Limb (tissue), 2 donors: ENCODE results near the gene TOP2A.

Experiments
- DNase-seq, 2 donors: peaks; one replicate each; pipeline ENCODE4 v3.0.0-alpha.2; 2016; ENCODE audit errors: extremely low spot score in 2 of 2

TOP2A gene

DNA sequence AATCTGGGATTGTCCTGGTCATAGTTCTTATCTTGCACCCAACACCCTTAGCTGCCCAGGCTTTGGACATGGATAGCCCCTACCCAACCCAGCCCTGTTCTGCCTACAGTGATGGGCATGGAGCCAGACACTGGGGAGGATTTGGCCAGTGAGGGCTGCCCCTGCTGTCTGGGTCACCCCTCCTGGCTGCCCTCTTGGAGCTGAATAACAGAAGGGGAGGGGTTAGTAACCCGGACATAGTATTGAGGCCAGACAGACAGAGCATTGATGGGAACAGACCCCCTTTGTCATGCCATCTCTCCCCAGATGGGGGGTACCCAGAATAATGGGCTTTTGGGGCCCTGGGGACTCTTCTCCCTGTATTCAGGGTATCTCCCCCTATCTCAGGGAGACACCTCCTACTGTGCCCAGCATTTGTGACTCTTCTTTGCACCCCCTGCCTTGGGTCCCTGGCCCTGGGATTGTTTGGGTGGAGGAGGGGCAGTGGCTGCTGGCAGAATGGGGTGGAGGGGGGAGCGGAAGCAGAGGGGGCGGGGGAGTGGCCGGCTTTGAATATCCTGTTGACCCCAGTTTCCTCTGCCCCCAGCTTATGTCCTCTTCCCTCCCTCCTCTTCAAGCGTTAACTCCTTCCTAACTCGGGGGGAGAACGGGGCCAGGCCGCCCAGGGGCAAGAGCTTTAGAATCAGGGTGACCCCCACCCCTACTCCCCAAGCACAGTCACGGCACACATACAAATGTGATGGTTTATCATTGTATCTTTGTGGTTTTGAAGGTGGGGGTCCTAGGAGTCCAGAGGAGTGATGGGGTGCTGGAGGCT is 70.2 kb downstream of the TOP2A start:
- peak in 1 of 2 donors; percentile 64 for DNase-seq

DNA sequence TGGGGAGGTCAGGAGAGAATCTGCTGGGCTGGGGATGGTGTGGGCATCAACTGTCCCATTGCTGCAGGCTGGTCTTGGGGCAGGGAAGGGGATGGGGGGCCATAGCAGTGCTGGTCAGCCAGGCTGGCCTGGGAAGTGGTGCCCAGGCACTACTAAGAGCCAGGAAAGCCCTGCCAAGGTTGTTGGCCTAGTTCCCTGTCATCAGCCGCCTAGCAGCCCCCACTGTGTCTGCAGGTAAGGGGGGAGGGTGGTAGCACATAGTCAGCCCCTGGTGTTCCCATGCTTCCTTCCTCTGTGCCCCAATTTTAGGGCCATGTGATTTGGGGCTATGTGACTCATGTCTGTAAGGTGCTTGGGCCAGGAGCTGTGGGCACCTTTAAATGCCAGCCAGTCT is 70.9 kb downstream of the TOP2A start:
- no peak for DNase-seq

DNA sequence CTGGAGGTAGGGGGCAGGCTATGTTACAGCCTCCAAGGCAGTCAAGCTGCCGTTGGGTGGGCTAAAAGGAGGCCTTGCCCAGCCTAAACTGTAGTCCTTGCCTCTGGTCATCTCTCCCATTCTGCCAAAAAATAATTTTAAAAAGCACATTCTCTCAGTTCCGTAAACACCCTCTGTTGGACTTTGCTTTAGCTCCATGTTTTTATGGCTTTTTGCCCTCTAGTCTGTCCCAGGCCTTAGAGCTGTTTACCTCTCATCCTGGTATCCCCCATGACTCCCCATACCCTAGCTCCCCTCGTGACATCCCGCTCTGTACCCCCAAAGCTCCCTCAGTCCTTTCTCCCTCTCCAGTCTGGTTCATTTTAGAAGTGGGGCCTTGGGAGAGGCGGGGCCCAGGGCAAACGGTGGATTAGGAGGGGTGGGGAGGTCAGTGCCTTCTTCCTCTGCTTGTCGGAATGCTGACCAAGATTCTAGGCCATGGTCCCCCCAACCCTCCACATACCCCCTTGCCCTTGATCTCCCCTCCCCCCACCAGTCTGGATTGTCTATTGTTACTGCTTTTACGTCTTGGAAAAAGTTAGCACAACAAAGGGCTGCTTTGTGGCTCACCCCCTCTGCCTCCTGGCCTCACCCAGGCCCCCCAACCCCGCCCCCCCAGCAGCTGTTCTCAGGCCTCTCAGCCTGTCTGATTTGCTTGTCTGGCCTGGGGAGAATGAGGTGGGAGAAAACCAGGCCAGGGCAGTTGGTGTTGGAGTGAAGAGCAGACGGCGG is 71.5 kb downstream of the TOP2A start:
- DNase-seq = peak in 1 of 2 donors; percentile 81

DNA sequence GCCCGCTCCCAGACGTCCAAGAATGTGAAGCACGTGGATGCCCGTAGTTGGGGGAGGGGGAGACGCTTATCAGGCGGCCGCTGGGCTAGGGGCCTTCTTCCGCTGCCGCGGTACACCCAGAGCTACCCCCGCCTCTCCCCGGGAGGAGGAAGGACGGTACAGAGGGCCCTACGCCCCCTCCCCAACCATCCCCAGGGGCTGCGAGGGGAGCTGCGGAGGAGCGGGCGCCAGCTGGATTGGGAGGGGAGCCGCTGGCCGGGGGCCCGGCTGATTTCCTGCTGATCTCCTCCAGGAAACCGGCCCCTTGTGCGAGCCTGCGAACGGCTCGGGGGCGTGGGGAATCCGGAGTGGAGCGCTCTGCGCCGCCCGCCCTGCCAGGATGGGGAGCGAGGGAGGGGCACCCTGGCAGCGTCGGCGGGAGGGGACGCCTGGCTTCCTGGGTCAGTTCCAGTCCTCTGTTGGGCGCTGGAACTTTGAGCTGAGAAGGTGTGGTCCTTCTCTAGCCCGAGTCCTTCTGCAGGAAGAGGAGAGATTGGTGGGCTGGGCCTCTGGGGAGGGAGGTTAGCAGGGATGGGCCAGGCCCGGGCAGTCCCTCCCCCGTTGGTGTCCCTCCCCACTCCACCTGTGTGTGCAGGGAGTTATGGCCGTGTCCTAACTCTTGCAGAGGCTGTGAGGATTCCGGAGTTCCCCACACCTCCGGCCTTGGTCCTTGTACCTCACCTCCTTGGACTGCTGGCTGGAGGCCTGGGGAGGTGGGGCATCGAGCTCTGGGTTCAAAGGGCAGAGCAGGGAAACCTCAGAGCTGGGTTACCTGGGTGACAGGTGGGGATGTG is 72.3 kb downstream of the TOP2A start:
- peak; percentile 82 to 87 for DNase-seq

DNA sequence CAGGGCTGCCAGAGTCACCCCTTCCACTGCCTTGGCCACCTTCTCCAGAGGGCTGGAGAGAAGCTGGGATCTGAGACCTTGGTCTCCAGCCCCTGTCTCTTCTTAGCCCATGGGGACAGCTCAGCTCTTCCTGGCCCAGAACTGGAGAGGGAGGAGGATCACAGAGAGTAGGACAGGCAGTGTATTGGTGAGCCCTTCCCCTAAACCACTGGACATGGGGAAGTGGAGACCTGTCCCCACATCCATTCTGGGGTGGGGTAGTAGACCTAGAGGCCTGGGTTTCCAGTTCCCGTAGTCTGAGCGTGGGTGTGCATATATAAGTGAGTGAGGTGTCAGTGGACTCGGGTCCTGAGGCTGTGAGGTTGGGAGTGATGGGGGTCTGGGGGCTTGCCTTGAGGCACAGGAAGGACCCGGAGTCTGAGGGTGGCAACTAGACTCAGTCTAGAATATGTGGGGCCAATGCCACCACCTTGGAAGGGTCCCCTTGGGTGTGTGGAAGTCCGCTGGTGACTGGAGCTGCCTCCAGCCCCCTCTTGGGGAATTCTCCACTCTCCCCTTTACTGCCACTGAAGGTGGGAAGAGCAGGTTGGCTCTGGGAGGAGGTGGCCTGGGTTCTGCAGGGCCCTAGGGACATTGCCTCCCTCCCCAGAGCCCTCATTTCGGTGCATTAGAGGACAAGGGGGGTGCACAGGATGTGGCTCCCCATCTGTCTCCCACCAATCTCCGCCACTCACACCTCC is 73.1 kb downstream of the TOP2A start:
- peak in 1 of 2 donors; percentile 54 for DNase-seq

DNA sequence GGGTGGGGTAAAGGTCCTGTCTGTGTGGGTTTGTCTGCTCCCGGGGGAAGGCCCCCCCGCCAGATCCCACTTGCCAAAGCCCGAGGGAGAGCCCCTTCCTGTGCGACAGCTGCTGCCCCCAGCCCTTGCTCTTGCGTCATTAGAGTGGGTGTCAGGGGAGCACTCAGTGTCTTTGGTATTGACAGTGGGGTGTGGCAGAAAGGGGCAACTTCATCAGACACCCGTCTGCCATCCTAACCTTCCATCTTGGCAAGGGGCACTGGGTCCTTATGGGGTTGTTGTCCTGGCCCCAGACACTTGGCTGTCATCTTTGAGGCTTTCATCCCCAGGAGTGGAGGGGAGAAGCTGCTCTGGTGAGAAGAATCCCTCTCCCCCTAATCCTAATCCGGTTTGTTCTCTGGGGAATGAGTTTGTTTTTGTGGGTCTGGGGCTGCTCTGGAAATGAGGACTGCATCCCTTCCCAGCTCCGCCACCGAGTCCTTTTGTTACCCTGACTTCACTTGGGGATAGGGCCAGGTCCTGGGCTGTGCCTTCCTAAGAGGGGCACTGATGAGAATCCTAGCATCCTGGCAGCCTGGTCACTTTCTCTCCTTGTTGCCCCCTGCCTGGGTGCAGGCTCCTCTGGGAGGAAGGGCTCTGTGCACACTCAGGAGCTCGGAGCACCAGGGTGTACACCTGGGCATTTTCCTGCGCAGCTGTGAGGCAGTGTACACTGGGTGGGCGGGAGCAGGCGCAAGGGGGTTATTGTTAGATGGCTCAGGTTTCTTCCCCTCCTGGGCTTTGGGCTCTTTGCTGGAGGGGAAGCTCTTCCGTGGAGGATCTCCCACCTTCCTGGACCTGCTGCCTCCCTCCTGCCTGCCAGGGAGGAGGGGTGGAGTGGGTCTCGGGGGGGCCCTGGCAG is 74.2 kb downstream of the TOP2A start:
- peak in 1 of 2 donors; percentile 75 for DNase-seq

DNA sequence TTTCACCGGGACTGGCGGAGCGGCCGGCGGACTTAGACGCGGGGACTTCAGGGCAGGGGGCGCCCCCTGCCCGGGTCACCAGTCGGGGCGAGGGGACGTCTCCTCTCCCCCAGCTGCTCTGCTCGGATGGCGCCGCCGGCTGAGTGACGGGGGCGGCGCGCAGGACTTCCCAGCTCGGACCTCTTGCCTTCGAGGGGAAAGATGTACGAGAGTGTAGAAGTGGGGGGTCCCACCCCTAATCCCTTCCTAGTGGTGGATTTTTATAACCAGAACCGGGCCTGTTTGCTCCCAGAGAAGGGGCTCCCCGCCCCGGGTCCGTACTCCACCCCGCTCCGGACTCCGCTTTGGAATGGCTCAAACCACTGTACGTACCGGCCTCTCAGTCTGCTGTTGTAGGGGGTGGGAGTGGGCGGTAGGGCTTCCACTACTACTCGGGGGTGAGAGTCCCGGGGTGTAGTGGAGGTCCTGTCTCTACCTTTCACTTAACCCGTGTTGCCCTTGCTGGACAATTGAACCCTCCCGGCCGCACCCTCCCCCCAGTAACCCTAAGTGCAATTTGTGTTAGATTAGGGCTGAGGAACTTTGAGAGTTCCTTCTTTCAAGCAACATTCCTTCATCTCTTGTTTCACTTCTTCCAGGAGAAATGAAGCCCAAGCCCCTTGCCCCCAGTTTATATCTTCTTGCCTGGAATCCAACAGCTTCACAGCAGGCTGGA is 75.0 kb downstream of the TOP2A start:
- peak in 1 of 2 donors; percentile 65 for DNase-seq

DNA sequence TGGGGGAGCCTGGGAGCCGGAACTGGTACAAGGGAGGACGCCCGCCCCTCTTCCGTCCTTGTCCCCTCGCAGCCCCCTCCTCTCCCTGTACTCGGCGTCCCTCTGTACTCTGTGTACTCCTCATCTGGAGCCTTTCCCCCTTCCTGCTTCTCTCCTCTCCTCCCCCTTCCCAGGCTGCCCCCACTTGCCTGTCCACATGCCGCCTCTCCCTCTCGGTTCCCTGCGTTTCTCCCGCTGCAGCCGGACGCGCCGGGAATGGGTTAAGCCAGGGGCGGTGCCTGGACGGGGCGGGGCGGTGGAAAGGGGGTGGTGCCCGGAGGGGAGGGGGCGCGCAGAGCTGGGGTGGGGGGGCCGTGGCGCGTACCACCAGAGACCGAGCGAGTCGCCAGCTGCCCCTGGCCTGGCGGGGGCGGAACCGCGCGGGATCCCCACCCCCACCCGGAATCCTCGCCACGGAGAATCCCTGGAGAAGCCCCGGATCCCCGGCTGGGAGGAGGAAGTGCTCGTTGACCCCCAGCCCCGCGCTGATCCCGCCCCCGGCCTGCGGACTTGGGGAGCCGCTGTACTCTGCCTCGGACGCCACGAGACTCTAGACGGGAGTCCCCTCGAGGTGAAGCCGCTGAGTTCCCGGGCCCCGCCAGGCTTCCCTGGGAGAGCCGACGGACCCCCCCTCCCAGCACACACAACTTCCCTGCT is 75.7 kb downstream of the TOP2A start:
- DNase-seq = peak; percentile 78 to 94

DNA sequence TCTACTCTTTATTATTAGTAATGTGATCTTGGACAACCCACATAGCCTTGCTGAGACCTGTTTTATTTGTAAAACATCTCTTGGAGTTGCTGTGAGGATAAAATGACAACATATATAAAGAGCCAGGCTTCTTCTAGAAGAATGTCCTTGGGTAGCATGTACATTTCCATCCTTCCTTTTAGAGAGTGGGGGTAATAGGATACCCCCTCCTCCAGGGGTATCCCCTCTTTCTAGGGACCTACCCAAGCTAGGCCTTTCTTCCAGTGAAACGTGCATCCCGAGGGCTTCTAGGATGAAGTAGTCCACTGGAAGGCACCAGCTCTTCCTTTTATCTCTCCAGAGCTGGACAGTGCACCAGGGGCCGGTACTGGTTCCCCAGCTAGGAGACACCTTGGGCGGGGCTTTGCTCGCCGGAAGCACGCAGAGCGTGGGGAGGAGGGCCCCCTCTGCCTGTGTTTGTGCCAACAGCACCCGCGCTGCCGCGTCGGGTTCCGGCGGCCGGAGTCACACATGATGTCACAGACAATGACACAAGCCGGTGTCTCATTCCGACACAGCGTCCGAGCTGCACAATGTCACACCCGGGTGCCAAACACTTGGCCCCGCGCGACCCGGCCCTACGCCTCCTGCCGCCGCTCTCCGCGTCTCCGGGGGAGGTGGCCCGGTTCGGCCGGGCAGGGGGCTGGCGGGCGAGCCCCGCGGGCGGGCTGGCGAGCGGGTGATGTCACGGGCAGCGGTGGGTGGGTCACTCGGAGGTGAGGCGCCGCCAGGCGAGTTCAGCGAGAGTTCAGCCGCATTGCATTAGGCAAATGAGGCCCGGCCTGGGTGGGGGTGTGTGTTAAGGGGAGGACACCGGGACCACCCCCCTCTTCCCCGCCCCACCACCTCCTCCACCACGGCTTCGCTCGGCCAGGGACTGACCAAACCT is 76.6 kb downstream of the TOP2A start:
- DNase-seq = peak in 1 of 2 donors; percentile 84

DNA sequence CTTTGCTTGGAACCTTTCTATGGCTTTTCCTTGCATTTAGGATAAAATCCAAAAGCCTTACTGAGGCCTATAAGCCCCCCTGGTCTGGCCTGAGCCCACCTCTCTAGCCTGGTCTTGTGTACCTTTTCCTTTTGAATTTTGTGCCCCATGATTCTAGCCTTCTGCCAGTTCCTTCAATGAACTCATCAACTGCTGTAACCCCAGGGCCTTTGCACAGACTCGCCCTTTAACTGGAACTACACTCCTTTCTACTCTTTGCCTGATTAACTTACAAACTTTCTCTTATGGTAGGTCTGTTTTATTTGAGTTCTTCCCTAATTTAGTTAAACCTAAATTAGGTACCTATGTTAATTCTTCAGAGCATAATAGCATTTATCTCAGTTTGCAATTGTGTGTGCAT is 77.4 kb downstream of the TOP2A start:
- DNase-seq = no peak

DNA sequence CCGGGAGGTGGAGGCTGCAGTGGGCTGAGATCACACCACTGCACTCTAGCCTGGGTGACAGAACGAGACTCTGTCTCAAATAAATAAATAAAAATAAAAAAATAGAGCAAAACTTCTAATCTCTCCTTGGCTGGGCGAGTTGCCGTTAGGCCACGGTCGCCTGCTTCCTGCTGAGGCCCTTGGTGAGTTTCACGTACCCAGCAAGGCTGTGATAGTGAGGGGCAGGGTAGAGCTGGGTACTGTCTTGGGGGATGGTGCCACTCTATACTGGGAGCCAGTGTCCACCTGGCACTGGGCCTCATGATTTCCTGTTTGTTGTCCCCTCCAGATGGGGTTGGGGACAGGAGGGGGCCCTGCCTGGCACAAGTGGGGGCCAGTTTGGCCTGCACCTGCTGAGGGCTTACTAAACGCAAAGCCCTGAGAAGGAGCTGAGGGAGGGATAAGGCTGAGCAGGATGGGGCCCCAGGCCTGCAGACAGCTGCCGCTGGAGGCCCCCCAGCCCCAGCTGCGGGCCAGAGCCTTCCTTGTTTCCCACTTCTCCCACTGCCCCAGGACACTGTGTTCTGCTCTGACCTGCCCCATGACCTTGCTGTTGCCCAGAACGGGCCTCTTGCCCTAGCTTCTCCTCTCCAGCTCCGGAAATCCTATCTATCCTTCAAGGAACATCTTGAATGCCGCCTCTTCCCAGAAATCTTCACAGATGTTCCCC is 78.6 kb downstream of the TOP2A start:
- DNase-seq = peak in 1 of 2 donors; percentile 37
